Transverse colon (tissue), 4 donors: ENCODE results near the gene PPP6R1. TPM values are rescaled to one million over a fixed set of nuclear protein-coding genes. Genes with fewer than 3 reads are reported as not detected.

ENCODE experiments used
- DNase-seq: peaks from one replicate; pipeline ENCODE4 v3.0.0-alpha.2; 2019
- H3K27ac ChIP-seq, 4 donors: fragments of 200-600 bp; sonication (generic); 2 replicates each; pipeline ENCODE4 v1.5.1; 2016 to 2018; ENCODE audit warnings: inconsistent platforms in 4 of 4
- H3K27me3 ChIP-seq: fragments of 200-600 bp; sonication (generic); 2 replicates; pipeline ENCODE4 v1.5.1; 2017; ENCODE audit warnings: inconsistent platforms
- H3K36me3 ChIP-seq, 4 donors: fragments of 200-600 bp; sonication (generic); 2 replicates each; pipeline ENCODE4 v1.5.1; 2017 to 2019; ENCODE audit warnings: inconsistent platforms in 4 of 4
- H3K4me1 ChIP-seq, 4 donors: fragments of 200-600 bp; sonication (generic); 2 replicates each; pipeline ENCODE4 v1.5.1; 2017 to 2020; ENCODE audit warnings: inconsistent platforms in 4 of 4
- H3K4me3 ChIP-seq, 4 donors: fragments of 200-600 bp; sonication (generic); 1 replicate in 1 of 4; 2 replicates in 3 of 4; pipeline versions ENCODE4 v1.5.1 to v1.6.1; 2017 to 2019; ENCODE audit warnings: inconsistent platforms in 4 of 4
- H3K9me3 ChIP-seq, 2 donors: fragments of 200-600 bp; sonication (generic); 2 replicates each; pipeline ENCODE4 v1.5.1; 2017 to 2019; ENCODE audit warnings: inconsistent platforms in 2 of 2
- EP300 ChIP-seq: sonication (generic); formaldehyde crosslinking; IDR thresholded peaks from one replicate; pipeline ENCODE4 v1.6.1; 2017; ENCODE audit warnings: antibody characterized with exemption, low read depth
- POLR2A ChIP-seq: fragments of 450-650 bp; IDR thresholded peaks from one replicate; pipeline ENCODE4 v1.6.1; 2016; ENCODE audit warnings: antibody characterized with exemption, mild to moderate bottlenecking, moderate library complexity
- POLR2AphosphoS5 ChIP-seq, 3 donors: sonication (generic); formaldehyde crosslinking; IDR thresholded peaks; one replicate each; pipeline ENCODE4 v1.6.1; 2016; ENCODE audit warnings: antibody characterized with exemption in 3 of 3
- WGBS, 2 donors: methylation state at CpG; one replicate each; pipeline ENCODE4 v1.1.5; 2018; ENCODE audit warnings: low coverage in 1 of 2; 5-methylcytosine and 5-hydroxymethylcytosine counted together
- in situ Hi-C, 4 donors: fragments of 200-750 bp; cut with MboI; loops; one replicate each; pipeline versions ENCODE4 v1.15.0 to v1.15.1; 2017; ENCODE audit warnings: low sequenced_read_pairs in 3 of 4, low pct_ligation_motif_present in 1 of 4, low pct_unique_long_range_greater_than_20kb in 1 of 4
- intact Hi-C: fragments of 100-400 bp; cut with DNase I; formaldehyde crosslinking; loops from one replicate; pipeline ENCODE4 v1.15.1; 2023; ENCODE audit warnings: low total_unique reads
- total RNA-seq, 4 donors: library from RNA; depleted of rRNA; stranded (reverse); fragments of >200 nt; gene quantifications; one replicate each; pipeline ENCODE4 v1.1.0, GENCODE V29; 2016
- TF ChIP-seq, protein P1 (sequence below), 5 experiments: fragments of 200-600 bp in 3 of 5; fragments of 450-650 bp in 2 of 5; sonication (generic) in 3 of 5; IDR thresholded peaks; 1 replicate in 2 of 5; 2 replicates in 3 of 5; pipeline ENCODE4 v1.5.1; 2016 to 2017; ENCODE audit warnings: antibody characterized with exemption in 5 of 5, inconsistent platforms in 3 of 5, mild to moderate bottlenecking in 2 of 5, moderate library complexity in 1 of 5

PPP6R1 gene
- total RNA-seq, 4 donors from 2014 or later = 51.3 to 91.5 (median 60.7) TPM

DNA sequence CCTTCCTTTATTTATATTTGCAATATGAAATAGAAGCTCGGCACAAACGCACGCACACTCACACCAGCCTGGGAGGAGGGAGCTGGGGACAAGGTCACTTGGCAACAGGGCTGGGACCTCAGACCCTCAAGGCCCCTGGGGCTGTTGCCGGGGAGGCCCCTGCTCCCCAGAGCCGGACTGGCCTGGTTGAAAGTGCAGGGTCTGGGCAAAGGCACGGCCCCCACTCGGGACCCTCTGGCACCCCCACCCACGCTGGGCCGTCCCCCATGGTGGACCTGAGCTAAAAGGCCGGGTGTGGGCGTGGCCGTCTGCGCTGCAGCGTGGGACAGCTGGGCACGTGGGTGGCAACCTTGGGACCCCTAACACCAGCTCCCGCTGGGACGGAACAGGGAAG is 29.0 kb downstream of the PPP6R1 start:
- peaks cover 0 to 6% (median 0%) of the 10 kb centered on the region in 4 donors for H3K4me1 ChIP-seq
- in situ Hi-C loops = no loop called here
- H3K27ac ChIP-seq = no peak overlapping the region
- no peak overlapping the region for H3K4me3 ChIP-seq
- intact Hi-C loops = loop anchor here (1.0 kb wide), 1 partner anchor 144 kb away; no protein-coding TSS in a partner anchor
- peaks cover 0 to 27% (median 10%) of the 10 kb centered on the region in 4 donors for H3K36me3 ChIP-seq
- H3K27me3 ChIP-seq = no peaks in the 10 kb centered on the region
- WGBS, 2 donors = 87% methylated on average over 17 of the region's 17 CpGs; no CpG with 5 or more reads in 1 of the 2 donors
- DNase-seq = no peak
- no peak for TF ChIP-seq POLR2A
- TF ChIP-seq, protein P1, sequence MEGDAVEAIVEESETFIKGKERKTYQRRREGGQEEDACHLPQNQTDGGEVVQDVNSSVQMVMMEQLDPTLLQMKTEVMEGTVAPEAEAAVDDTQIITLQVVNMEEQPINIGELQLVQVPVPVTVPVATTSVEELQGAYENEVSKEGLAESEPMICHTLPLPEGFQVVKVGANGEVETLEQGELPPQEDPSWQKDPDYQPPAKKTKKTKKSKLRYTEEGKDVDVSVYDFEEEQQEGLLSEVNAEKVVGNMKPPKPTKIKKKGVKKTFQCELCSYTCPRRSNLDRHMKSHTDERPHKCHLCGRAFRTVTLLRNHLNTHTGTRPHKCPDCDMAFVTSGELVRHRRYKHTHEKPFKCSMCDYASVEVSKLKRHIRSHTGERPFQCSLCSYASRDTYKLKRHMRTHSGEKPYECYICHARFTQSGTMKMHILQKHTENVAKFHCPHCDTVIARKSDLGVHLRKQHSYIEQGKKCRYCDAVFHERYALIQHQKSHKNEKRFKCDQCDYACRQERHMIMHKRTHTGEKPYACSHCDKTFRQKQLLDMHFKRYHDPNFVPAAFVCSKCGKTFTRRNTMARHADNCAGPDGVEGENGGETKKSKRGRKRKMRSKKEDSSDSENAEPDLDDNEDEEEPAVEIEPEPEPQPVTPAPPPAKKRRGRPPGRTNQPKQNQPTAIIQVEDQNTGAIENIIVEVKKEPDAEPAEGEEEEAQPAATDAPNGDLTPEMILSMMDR (IDR thresholded peaks at IDR 0.05) = no peak
- TF ChIP-seq POLR2AphosphoS5 (IDR thresholded peaks at IDR 0.05) = no peak
- no peak for TF ChIP-seq EP300
- no peaks in the 10 kb centered on the region for H3K9me3 ChIP-seq

DNA sequence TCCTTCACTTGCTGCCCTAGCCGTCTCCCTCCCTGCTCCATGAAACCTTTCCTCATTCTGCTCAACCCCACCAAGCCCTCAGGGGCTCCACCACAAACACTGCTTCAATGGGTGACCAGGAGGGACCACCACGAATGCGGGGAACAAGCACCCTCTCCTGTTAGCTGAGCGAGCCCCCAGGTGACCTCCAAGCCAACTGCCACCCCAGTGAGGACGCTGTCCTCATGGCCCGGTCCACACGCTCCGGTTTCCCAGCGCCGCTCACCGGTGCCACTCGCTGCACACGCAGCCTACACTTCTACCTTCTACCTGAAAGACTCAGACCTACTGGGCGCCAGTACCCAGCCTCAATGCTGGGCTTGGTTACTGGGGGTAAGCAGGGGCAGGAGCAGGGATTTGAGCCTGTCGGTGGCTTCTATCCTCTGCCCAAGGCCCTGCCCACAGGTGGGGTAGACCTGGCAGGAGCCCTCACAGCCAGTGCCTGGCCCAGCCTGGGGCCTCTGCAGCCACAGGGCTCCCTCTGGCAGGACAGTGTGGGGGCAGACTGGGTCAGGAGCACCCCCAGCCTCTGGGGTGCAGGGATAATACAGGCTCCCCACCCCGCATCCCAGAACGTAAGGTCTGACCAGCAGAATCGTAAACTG is 29.6 kb downstream of the PPP6R1 start:
- H3K4me1 ChIP-seq = peaks cover 0 to 6% (median 0%) of the 10 kb centered on the region in 4 donors
- no peak for DNase-seq
- no peaks in the 10 kb centered on the region for H3K9me3 ChIP-seq
- no peak overlapping the region for H3K4me3 ChIP-seq
- intact Hi-C loops (loop anchor here (1.0 kb wide), 1 partner anchor 144 kb away; no protein-coding TSS in a partner anchor), in situ Hi-C loops (no loop called here)
- H3K27ac ChIP-seq = no peak overlapping the region
- TF ChIP-seq POLR2A (no peak), POLR2AphosphoS5 (IDR thresholded peaks at IDR 0.05) (no peak), EP300 (no peak)
- TF ChIP-seq, protein P1 (IDR thresholded peaks at IDR 0.05) = no peak
- 20 to 91% methylated on average over 1 to 18 of the region's 18 CpGs for WGBS, 2 donors
- peaks cover 0 to 27% (median 8%) of the 10 kb centered on the region in 4 donors for H3K36me3 ChIP-seq
- no peaks in the 10 kb centered on the region for H3K27me3 ChIP-seq

DNA sequence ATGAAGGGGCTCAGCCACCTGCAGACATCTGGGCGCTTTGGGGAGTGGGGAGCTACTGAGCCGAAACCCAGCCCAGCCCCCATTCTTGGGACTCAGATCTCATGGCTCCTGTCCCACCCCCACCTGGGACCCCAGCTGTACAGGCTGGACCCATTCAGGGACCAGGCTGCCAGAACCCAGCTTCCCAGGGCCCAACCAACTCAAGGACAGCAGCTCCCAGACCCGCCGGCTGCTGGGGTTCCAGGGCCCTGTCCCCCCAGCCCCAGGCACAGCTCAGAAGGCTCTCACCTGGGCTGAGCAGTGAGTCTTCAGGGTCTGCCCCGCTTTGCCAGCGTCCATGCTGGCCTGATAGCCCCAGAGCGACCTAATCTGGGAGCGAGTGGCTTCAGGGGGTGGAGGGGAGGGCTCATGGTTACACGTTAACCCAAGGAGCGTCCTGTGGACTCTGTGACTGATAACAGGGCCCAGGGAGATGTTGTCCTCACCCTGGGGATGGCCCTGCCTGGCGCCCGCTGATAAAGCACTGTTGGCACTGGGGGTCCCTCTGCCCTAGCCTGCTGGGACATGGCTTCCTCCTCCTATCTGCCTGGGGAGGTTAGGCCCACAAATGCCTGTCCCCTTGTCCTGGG is 30.3 kb downstream of the PPP6R1 start, which contains the start of gene TMEM86B:
TSS of gene TMEM86B (minus strand) at position 361 of the 629 bp plus-strand sequence. CDS start at position 339, 22 bp downstream.
- Histone ChIP-seq H3K9me3 (no peaks in the 10 kb centered on the region), H3K36me3 (peaks cover 0 to 27% (median 8%) of the 10 kb centered on the region in 4 donors), H3K27ac (peak within 1 kb of the TSS in 1 of 4 donors; percentile 15), H3K4me1 (peaks cover 0 to 6% (median 0%) of the 10 kb centered on the region in 4 donors), H3K27me3 (no peaks in the 10 kb centered on the region), H3K4me3 (no peak within 1 kb of the TSS)
- intact Hi-C loops = loop anchor here (1.0 kb wide), 1 partner anchor 145 kb away; no protein-coding TSS in a partner anchor
- WGBS, 2 donors = 83% methylated on average over 5 of the region's 12 CpGs; no CpG with 5 or more reads in 1 of the 2 donors
- TF ChIP-seq POLR2AphosphoS5 (IDR thresholded peaks at IDR 0.05) = no peak
- no peak for TF ChIP-seq POLR2A
- TF ChIP-seq, protein P1 (IDR thresholded peaks at IDR 0.05) = no peak
- no peak for TF ChIP-seq EP300
- in situ Hi-C loops = no loop called here
- DNase-seq = no peak

DNA sequence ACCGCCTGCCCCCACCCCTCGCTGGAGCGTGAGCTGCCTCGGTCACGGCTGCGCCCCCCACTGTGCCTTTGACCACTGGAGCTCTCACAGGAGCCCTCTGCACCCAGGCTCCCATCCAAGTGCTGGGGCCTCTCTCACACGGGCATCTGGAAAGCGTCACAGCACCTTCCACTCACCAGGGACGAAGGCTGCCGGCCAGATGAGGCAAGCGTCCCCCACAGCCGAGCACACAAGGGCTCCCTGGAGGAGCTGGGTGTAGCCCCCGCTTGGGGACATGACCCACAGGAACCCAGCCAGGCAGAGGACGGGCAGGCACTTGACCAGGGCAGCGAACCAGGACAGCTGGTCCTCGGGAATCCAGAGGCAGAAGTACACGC is 30.8 kb downstream of the PPP6R1 start:
- 69% methylated on average over 16 of the region's 17 CpGs; no CpG with 5 or more reads in 1 of the 2 donors for WGBS, 2 donors
- in situ Hi-C loops (no loop called here), intact Hi-C loops (no loop called here)
- Histone ChIP-seq H3K9me3 (no peaks in the 10 kb centered on the region), H3K4me3 (no peak overlapping the region), H3K27ac (peak overlapping the region in 1 of 4 donors; percentile 15), H3K27me3 (no peaks in the 10 kb centered on the region), H3K4me1 (peaks cover 0 to 6% (median 0%) of the 10 kb centered on the region in 4 donors), H3K36me3 (peaks cover 0 to 27% (median 8%) of the 10 kb centered on the region in 4 donors)
- no peak for TF ChIP-seq POLR2A
- no peak for TF ChIP-seq EP300
- TF ChIP-seq, protein P1 (IDR thresholded peaks at IDR 0.05) = no peak
- no peak for TF ChIP-seq POLR2AphosphoS5 (IDR thresholded peaks at IDR 0.05)
- DNase-seq = no peak
